HG03378 (cell line): ENCODE data around the gene CIBAR2.
"Not testable (repeated sequence)": the region's sequence is repeated elsewhere in the genome, so short reads cannot be mapped to it uniquely, and the experiment has no call there.

Experiments
- ATAC-seq: cut with Tn5 transposase; IDR thresholded peaks from one replicate; pipeline ENCODE4 v1.9.1; 2021; ENCODE audit warnings: mild to moderate bottlenecking, moderate library complexity; ENCODE audit not compliant: unreplicated experiment

CIBAR2 gene

GRCh38 chr16:85128079-85128837 lies 16.0 kb upstream of the CIBAR2 start:
- no peak for ATAC-seq

- no peak for ATAC-seq
Measured at GRCh38 chr16:85127379-85127723, 15.1 kb upstream of the CIBAR2 start.

- ATAC-seq: no peak
Measured at GRCh38 chr16:85126705-85127378, 14.6 kb upstream of the CIBAR2 start.

- ATAC-seq: no peak
Measured at GRCh38 chr16:85126394-85126704, 14.1 kb upstream of the CIBAR2 start.

- ATAC-seq: no peak
Measured at GRCh38 chr16:85125570-85126393, 13.5 kb upstream of the CIBAR2 start.

GRCh38 chr16:85124636-85125346 lies 12.5 kb upstream of the CIBAR2 start:
- ATAC-seq: no peak

- ATAC-seq: no peak
Measured at GRCh38 chr16:85123891-85124635, 11.8 kb upstream of the CIBAR2 start.

GRCh38 chr16:85123441-85123840 lies 11.2 kb upstream of the CIBAR2 start:
- not testable (repeated sequence) for ATAC-seq

- no peak for ATAC-seq
Measured at GRCh38 chr16:85120006-85120340, 7.7 kb upstream of the CIBAR2 start.

- ATAC-seq: no peak
Measured at GRCh38 chr16:85117418-85117817, 5.1 kb upstream of the CIBAR2 start.

GRCh38 chr16:85114909-85115567 lies 2.8 kb upstream of the CIBAR2 start:
- ATAC-seq: no peak

- no peak for ATAC-seq
Measured at GRCh38 chr16:85113913-85114312, 1.6 kb upstream of the CIBAR2 start.

GRCh38 chr16:85113168-85113733 lies 979 bp upstream of the CIBAR2 start:
- no peak for ATAC-seq

GRCh38 chr16:85111184-85111583 lies 1.1 kb downstream of the CIBAR2 start:
- ATAC-seq: no peak

- ATAC-seq: no peak
Measured at GRCh38 chr16:85110105-85110504, 2.2 kb downstream of the CIBAR2 start.

- no peak for ATAC-seq
Measured at GRCh38 chr16:85107532-85107931, 4.7 kb downstream of the CIBAR2 start.

- ATAC-seq: no peak
Measured at GRCh38 chr16:85107083-85107482, 5.2 kb downstream of the CIBAR2 start.

GRCh38 chr16:85105475-85105874 lies 6.8 kb downstream of the CIBAR2 start:
- no peak for ATAC-seq

GRCh38 chr16:85104821-85105391 lies 7.4 kb downstream of the CIBAR2 start:
- no peak for ATAC-seq

- no peak for ATAC-seq
Measured at GRCh38 chr16:85104147-85104546, 8.1 kb downstream of the CIBAR2 start.
